GM12801 (cell line): ENCODE data around the gene LRRN2.

ENCODE experiments used
- CTCF ChIP-seq: IDR thresholded peaks from one replicate; pipeline ENCODE4 v1.5.1; 2011; ENCODE audit warnings: control low read depth; ENCODE audit not compliant: insufficient read length; ENCODE audit errors: extremely low read depth

LRRN2 gene

GRCh38 chr1:204729516-204729915, 44.0 kb upstream of the LRRN2 start:
- no peak for TF ChIP-seq CTCF

GRCh38 chr1:204728456-204728855, 42.9 kb upstream of the LRRN2 start:
- no peak for TF ChIP-seq CTCF

GRCh38 chr1:204728045-204728444, 42.5 kb upstream of the LRRN2 start:
- TF ChIP-seq CTCF, result no peak

GRCh38 chr1:204726478-204726877, 40.9 kb upstream of the LRRN2 start:
- TF ChIP-seq CTCF, result no peak

- no peak for TF ChIP-seq CTCF
Measured at GRCh38 chr1:204725821-204726448, 40.4 kb upstream of the LRRN2 start.

GRCh38 chr1:204723131-204723787, 37.7 kb upstream of the LRRN2 start:
- no peak for TF ChIP-seq CTCF

GRCh38 chr1:204721373-204722055, 36.0 kb upstream of the LRRN2 start:
- no peak for TF ChIP-seq CTCF
